ENCODE results near the gene CASS4.

GRCh38 chr20:56422824-56423189 is 10.7 kb downstream of the CASS4 start:
- TF ChIP-seq POLR2A (IDR thresholded peaks at IDR 0.05), result no peak
- no peak for TF ChIP-seq CTCF (IDR thresholded peaks at IDR 0.05)

All from ovary (tissue), 3 donors.